NCI-H1694 treated with DMSO at 0.1 percent for 48 hours (cell line): ENCODE measurements around the gene FARS2.

Experiments
- DNase-seq: peaks from one replicate; lab custom pipeline; 2025; lab: John Stamatoyannopoulos, UW

The FARS2 gene

DNA sequence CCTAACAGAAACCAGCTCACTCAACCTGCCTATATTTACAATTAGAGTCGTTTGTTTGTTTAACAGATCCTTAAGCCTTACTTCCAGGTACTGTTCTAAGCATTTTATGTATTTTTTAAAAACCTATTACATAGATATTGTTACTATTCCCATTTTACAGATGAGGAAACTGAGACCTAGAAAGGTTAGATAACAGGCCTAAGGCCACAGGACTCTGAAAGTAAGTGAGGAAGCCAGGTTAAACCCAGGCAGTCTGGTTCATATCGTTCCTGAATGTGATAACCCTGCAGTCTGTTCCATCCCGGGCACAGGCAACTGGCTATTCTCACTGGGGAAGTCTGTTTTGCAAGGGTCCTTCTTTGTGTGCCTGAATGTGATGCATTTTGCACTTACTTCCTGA, 322.2 kb downstream of the FARS2 start:
- no peak for DNase-seq

GRCh38 chr6:5584078-5584482, 322.8 kb downstream of the FARS2 start:
- DNase-seq = no peak

DNA sequence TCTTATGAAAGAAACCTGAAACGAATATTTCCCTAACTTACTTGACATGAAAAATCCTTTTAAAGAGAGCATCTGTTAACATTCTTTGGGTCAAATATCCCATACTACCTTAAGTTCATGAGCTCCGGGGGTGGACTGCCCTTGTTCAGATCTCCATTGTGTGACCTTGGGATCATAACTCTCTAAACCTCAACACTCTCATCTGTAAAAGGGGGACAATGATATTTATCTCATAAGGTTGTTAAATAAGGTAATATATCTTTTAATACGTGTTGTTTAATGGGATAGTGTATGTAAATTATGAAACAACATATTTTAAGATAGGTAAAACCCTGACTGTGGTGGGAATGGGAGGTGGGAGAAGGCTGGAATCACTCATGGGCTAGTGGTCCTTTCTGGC, 326.3 kb downstream of the FARS2 start:
- no peak for DNase-seq

- no peak for DNase-seq
Measured at GRCh38 chr6:5589422-5590141, 328.3 kb downstream of the FARS2 start.

DNA sequence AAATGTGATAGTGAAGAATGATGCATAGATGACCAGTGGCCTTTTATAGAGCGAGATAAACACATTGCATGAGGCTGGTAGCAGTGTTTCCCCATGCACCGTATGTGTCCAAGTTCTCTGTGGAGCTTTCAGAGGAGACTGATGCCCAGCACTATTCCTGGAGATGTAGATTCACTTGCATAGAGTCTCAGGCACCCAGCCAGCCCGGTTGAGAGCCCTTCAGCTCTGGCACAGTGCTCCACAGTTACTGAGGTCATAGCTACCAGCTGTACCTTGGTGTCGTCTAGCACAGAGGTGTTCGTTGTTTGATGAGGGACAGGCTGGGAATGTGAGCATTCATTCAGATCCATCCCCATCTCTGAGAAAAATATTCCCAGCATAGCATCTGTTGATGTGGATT, 328.9 kb downstream of the FARS2 start:
- no peak for DNase-seq

DNA sequence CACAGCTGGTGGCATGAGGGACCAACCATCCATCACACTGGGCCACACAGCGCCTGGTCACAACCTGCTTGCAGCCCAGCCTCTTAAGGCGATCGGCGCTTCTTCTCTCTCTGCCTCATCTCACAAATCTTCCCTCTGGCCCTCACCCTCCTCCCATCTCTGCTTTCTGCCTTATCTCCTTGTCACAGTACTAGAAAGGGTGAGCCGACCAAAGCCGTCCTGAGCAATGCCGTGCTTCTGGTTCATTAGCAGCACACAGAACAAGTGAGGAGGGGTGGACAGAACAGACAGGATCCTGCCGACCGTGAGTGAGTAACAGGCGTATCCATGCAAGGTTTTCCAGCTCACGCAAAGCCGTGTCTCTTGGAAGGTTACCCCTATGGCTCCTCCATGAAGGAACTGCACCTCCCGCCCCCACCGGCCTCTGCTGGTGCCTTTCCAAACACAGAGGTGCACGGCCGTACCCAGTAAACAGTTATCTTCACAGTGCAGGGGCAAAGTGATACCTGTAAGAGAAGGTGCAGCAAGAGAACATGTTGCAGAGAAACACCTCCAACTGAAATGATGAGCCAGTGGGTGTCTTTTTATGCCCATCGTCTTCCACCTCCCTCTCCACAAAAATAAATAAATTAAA, 331.7 kb downstream of the FARS2 start:
- DNase-seq = no peak

- DNase-seq = no peak
Measured at GRCh38 chr6:5595184-5595583, 333.9 kb downstream of the FARS2 start.

DNA sequence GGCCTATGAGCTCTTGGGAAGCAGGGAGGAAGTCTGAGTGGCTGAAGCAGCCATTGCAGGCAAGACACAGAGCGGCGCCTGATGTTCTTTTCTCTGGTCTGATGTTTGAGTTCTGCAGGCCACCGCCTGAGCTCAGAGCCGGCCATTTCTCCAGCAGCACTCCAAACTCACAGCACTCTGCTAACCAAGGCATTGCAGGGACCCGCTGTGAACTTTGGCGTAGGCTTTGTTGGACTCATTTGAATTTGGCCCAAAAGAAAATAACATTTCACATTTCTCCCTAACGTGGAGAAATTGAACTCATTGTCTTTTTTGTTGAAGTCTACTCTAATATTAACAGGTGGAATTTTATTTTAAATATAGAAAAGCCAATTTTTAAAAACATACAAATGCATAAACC, 336.1 kb downstream of the FARS2 start:
- DNase-seq = no peak

DNA sequence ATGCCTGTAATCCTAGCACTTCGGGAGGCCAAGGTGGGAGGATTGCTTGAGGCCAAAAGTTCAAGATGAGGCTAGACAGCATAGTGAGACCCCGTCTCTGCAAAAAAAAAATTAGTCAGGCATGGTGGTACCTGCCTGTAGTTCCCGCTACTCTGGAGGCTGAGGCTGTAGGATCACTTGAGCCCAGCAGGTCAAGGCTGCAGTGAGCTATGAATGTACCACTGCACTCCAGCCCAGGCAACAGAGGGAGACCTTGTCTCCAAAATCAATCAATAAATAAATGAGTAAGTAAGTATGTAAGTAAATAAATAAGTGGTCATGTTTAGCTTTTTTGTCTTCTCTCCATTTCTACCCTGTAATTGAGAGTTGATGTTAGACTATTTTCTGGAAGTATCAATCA, 336.8 kb downstream of the FARS2 start:
- no peak for DNase-seq

DNA sequence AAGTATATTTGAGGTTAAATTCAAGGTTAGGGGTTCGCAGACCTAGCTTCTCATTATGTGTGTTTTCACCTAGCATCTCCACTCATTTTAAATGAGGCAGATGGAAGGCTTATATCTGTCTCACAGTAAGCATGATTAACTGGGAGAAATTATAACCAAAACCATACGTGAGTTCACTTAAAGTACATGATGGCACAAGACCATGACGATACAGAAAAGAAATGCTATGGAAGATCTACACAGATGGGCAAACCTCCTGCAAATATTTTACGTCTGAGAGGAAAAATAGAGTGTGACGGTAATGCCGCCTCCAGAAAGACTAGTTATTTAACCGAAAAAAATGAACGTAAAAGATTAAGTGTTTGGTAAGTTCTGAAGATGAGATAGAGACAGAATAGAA, 337.8 kb downstream of the FARS2 start:
- DNase-seq = no peak

- DNase-seq = no peak
Measured at GRCh38 chr6:5605937-5606336, 344.6 kb downstream of the FARS2 start.

DNA sequence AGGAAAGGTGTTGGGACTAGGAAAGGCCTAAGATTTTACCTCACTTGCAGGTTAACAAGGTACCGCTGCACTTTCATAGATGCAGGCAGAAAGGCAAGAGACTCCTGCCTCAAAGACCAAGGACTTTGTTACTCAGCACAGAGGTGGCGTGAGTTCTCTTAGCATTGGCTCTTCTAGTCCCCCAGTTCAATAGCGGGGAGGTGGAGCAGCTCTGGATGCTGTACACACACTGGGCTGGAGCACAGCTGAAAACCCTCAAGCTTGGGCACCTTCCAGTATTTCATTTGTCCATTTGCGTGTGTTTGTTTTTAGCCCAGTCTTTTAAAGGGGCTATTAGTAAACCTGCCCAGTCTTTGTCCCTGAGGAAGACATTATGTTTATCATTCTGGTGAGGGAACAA, 345.2 kb downstream of the FARS2 start:
- no peak for DNase-seq

DNA sequence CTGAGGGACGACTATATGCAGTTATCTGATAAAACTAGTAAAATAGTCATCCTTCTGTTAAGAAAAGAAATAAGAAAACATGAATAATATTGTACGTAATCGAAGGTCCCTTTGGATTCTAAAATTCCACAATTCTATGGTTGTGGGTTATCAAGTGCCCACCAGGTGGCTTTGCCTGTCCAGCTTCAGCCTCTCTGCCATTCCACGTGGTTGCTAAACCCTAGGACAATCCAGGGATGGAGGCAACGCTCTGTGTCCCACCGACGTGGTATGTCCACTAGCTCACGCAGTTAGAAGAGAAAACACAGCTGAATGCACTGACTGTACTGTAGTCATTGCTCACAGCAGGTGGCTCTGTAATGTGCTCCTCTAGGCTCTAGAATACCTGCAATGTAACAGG, 349.3 kb downstream of the FARS2 start:
- DNase-seq = no peak

DNA sequence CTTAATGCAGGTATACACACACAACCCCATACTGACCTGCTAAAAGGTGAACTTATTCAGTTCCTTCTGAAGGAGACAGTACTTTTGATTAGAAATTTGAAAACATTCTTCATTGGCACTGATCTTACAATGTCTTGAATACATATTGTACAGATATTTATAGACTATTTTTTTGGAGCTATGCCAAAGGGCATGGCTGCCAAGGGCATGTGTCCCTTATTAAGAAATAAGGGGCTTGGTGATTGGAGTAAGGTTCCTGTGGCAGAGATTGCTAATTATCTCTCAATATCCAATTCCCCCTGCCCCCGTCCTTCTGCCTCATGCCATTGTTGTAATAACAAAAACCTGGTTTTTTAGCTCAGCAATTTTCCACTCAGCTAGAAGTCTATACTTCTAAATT, 355.9 kb downstream of the FARS2 start:
- DNase-seq = no peak

- no peak for DNase-seq
Measured at GRCh38 chr6:5619249-5619648, 357.9 kb downstream of the FARS2 start.

DNA sequence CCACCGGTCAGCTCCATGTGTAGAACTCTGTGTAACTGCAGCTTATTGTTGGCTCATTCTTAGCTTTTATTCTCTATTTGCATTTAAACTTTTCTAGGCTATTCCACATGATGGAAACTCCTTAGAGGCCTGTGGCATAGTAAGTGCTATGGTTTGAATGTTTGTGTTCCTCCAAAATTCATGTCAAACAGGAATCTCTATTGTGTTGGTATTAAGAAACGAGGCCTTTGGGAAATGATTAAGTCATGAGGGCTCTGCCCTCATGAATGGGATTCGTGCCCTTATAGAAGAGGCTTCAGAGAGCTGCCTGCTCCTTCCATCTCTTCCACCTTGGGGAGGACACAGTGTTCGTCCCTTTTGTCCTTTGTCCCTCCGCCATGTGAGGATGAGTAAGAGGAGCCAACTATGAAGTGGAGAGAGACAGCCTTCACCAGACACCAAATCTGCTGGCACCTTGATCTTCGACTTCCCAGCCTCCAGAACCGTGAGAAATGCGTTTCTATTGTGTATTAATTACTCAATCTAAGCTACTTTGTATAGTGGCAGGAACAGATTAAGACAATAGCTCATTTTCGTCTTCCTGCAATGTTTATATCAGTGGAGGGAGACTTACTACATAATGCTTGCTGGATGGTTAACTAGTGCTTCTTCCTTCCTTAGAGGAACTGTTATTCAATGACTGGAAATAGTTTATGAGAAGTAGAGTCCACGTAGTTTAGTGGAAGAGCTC, 361.1 kb downstream of the FARS2 start:
- DNase-seq = no peak

GRCh38 chr6:5623769-5624168, 362.5 kb downstream of the FARS2 start:
- DNase-seq = no peak

- no peak for DNase-seq
Measured at GRCh38 chr6:5624256-5624655, 362.9 kb downstream of the FARS2 start.

DNA sequence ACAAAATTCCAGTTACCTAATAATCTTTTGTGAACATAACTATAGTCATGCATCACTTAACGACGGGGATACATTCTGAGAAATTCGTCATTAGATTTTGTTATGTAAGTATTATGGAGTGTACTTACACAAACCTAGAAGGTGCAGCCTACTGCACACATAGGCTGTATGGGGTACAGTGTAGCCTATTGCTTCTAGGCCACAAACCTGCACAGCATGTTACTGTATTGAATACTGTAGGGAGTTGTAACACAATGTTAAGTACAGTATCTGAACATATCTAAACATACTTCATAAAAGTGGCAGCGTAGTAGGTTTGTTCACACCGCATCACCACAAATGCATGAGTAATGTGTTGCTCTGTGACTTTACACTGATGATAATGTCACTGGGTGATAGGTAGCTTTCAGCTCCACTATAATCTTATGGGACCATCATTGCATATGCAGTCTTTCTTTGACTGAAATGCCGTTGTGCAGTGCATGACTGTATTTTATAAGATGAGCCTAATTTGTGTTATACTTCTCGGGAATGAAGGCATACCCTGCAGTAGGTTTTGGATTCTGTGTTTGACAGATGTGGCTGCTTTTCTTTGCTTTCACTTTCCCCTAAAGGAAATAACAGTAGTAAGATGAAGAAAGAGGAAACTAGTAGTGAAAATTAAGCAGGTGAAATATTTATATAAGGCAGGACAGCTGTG, 365.6 kb downstream of the FARS2 start:
- no peak for DNase-seq

GRCh38 chr6:5630636-5631035, 369.3 kb downstream of the FARS2 start:
- DNase-seq = no peak

DNA sequence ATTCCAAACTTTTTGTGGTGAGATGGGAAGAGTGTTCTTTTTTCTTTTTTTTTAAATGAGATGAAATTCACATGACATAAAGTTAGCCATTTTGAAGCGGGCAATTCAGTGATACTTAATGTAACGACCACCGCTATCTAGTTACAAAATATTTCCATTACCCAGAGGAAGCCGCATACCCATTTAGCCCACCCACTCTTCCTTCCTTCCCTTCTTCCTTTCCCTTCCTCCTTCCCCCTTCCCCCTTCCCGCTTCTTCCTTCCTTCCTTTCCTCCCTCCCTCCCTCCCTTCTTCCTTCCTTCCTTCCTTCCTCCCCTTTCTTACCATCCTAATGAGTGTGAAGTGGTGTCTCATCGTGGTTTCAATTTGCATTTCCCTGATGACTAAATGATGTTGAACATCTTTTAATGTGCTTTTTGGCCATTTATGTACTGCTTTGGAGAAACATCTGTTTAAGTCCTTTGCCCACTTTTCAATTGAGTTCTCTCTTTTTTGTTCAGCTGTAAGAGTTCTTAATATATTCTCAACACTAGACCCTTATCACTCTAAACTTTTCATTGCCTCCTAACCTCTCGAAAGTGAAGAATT, 371.1 kb downstream of the FARS2 start:
- no peak for DNase-seq

- DNase-seq = no peak
Measured at GRCh38 chr6:5634525-5634924, 373.2 kb downstream of the FARS2 start.
